Muscle layer of colon (tissue), 2 donors: ENCODE measurements around the gene SLC25A27.

Experiments
- H3K27ac ChIP-seq: one replicate; pipeline ENCODE4 v1.7.0; 2013; ENCODE audit warnings: low read depth, mild to moderate bottlenecking, low read length, moderate library complexity
- H3K27me3 ChIP-seq, 2 donors: one replicate each; pipeline ENCODE4 v1.7.0; 2013; ENCODE audit warnings: low read length in 2 of 2, mild to moderate bottlenecking in 2 of 2; ENCODE audit not compliant: insufficient read depth in 2 of 2, control insufficient read depth in 1 of 2
- H3K36me3 ChIP-seq: one replicate; pipeline ENCODE4 v1.7.0; 2013; ENCODE audit warnings: mild to moderate bottlenecking, low read length; ENCODE audit not compliant: insufficient read depth
- H3K4me1 ChIP-seq: one replicate; pipeline ENCODE4 v1.7.0; 2013; ENCODE audit warnings: mild to moderate bottlenecking, low read length; ENCODE audit not compliant: insufficient read depth
- H3K4me3 ChIP-seq, 2 donors: one replicate each; pipeline ENCODE4 v1.7.0; 2013; ENCODE audit warnings: low read length in 2 of 2, low read depth in 1 of 2, mild to moderate bottlenecking in 1 of 2, moderate library complexity in 1 of 2
- H3K9ac ChIP-seq: one replicate; pipeline ENCODE4 v1.7.0; 2013; ENCODE audit warnings: low read length
- H3K9me3 ChIP-seq: one replicate; pipeline ENCODE4 v1.7.0; 2013; ENCODE audit warnings: mild to moderate bottlenecking, low read length
- donor health status: abdominal sarcoma.
- donor health status: Adenocarcinoma of cecum.

SLC25A27 gene

GRCh38 chr6:46688966-46689335, 36.2 kb downstream of the SLC25A27 start:
- H3K4me3 ChIP-seq = no peak overlapping the region

GRCh38 chr6:46689657-46690056, 36.9 kb downstream of the SLC25A27 start:
- Histone ChIP-seq H3K9me3 (no peaks in the 10 kb centered on the region), H3K9ac (no peak overlapping the region), H3K27ac (no peak overlapping the region), H3K4me3 (no peak overlapping the region), H3K36me3 (no peaks in the 10 kb centered on the region), H3K4me1 (no peaks in the 10 kb centered on the region), H3K27me3 (no peaks in the 10 kb centered on the region)

More at GRCh38 chr6:46688966-46689335, 36.2 kb downstream of the SLC25A27 start:
- no peaks in the 10 kb centered on the region for H3K36me3 ChIP-seq
- no peaks in the 10 kb centered on the region for H3K27me3 ChIP-seq
- H3K9ac ChIP-seq = no peak overlapping the region
- no peak overlapping the region for H3K27ac ChIP-seq
- H3K9me3 ChIP-seq = no peaks in the 10 kb centered on the region
- H3K4me1 ChIP-seq = no peaks in the 10 kb centered on the region

- no peak overlapping the region for H3K9ac ChIP-seq
- no peaks in the 10 kb centered on the region for H3K36me3 ChIP-seq
- H3K27me3 ChIP-seq = no peaks in the 10 kb centered on the region
- H3K9me3 ChIP-seq = no peaks in the 10 kb centered on the region
- H3K4me3 ChIP-seq = no peak overlapping the region
- no peak overlapping the region for H3K27ac ChIP-seq
- H3K4me1 ChIP-seq = no peaks in the 10 kb centered on the region
Observed at GRCh38 chr6:46690141-46690755, 37.5 kb downstream of the SLC25A27 start.

- H3K27ac ChIP-seq = no peak overlapping the region
- no peak overlapping the region for H3K9ac ChIP-seq
- no peaks in the 10 kb centered on the region for H3K9me3 ChIP-seq
- H3K4me1 ChIP-seq = no peaks in the 10 kb centered on the region
- H3K4me3 ChIP-seq = no peak overlapping the region
- H3K27me3 ChIP-seq = no peaks in the 10 kb centered on the region
- H3K36me3 ChIP-seq = no peaks in the 10 kb centered on the region
Observed at GRCh38 chr6:46690911-46691451, 38.2 kb downstream of the SLC25A27 start.

GRCh38 chr6:46699970-46700369, 47.2 kb downstream of the SLC25A27 start:
- Histone ChIP-seq H3K36me3 (no peaks in the 10 kb centered on the region), H3K27me3 (no peaks in the 10 kb centered on the region), H3K4me1 (no peaks in the 10 kb centered on the region), H3K27ac (no peak overlapping the region), H3K4me3 (no peak overlapping the region), H3K9me3 (no peaks in the 10 kb centered on the region), H3K9ac (no peak overlapping the region)

GRCh38 chr6:46704562-46704961, 51.8 kb downstream of the SLC25A27 start:
- no peaks in the 10 kb centered on the region for H3K27me3 ChIP-seq
- no peak overlapping the region for H3K27ac ChIP-seq
- H3K9me3 ChIP-seq = no peaks in the 10 kb centered on the region
- H3K9ac ChIP-seq = no peak overlapping the region
- no peak overlapping the region for H3K4me3 ChIP-seq
- H3K4me1 ChIP-seq = no peaks in the 10 kb centered on the region
- H3K36me3 ChIP-seq = no peaks in the 10 kb centered on the region

- no peaks in the 10 kb centered on the region for H3K9me3 ChIP-seq
- H3K27ac ChIP-seq = no peak overlapping the region
- H3K27me3 ChIP-seq = no peaks in the 10 kb centered on the region
- H3K36me3 ChIP-seq = no peaks in the 10 kb centered on the region
- H3K4me1 ChIP-seq = no peaks in the 10 kb centered on the region
- no peak overlapping the region for H3K4me3 ChIP-seq
- no peak overlapping the region for H3K9ac ChIP-seq
Observed at GRCh38 chr6:46706464-46706863, 53.7 kb downstream of the SLC25A27 start.

- Histone ChIP-seq H3K27ac (no peak overlapping the region), H3K36me3 (no peaks in the 10 kb centered on the region), H3K9ac (no peak overlapping the region), H3K27me3 (no peaks in the 10 kb centered on the region), H3K4me1 (no peaks in the 10 kb centered on the region), H3K9me3 (no peaks in the 10 kb centered on the region), H3K4me3 (no peak overlapping the region)
Observed at GRCh38 chr6:46711491-46711890, 58.7 kb downstream of the SLC25A27 start.

GRCh38 chr6:46715141-46715540, 62.4 kb downstream of the SLC25A27 start:
- no peak overlapping the region for H3K4me3 ChIP-seq
- no peaks in the 10 kb centered on the region for H3K27me3 ChIP-seq
- H3K36me3 ChIP-seq = no peaks in the 10 kb centered on the region
- H3K27ac ChIP-seq = no peak overlapping the region
- no peaks in the 10 kb centered on the region for H3K4me1 ChIP-seq
- H3K9ac ChIP-seq = no peak overlapping the region
- no peaks in the 10 kb centered on the region for H3K9me3 ChIP-seq

- Histone ChIP-seq H3K27ac (no peak overlapping the region), H3K9me3 (no peaks in the 10 kb centered on the region), H3K27me3 (no peaks in the 10 kb centered on the region), H3K36me3 (no peaks in the 10 kb centered on the region), H3K4me1 (no peaks in the 10 kb centered on the region), H3K4me3 (no peak overlapping the region), H3K9ac (no peak overlapping the region)
Observed at GRCh38 chr6:46719099-46719498, 66.3 kb downstream of the SLC25A27 start.

- no peaks in the 10 kb centered on the region for H3K9me3 ChIP-seq
- H3K36me3 ChIP-seq = no peaks in the 10 kb centered on the region
- no peaks in the 10 kb centered on the region for H3K4me1 ChIP-seq
- H3K9ac ChIP-seq = no peak overlapping the region
- no peak overlapping the region for H3K27ac ChIP-seq
- H3K4me3 ChIP-seq = no peak overlapping the region
- H3K27me3 ChIP-seq = no peaks in the 10 kb centered on the region
Observed at GRCh38 chr6:46720401-46720800, 67.6 kb downstream of the SLC25A27 start.
